HEK293 (cell line): ENCODE measurements around the gene POU5F1.

Experiments
- EGR2 ChIP-seq: fragments of 450-650 bp; formaldehyde crosslinking; IDR thresholded peaks from 2 replicates; pipeline ENCODE4 v1.5.1; 2016; ENCODE audit warnings: low read depth, missing biosample characterization, missing genetic modification characterization
- HIC1 ChIP-seq: fragments of 450-650 bp; formaldehyde crosslinking; IDR thresholded peaks from 2 replicates; pipeline ENCODE4 v1.5.1; 2016; ENCODE audit warnings: missing biosample characterization, missing genetic modification characterization
- KLF8 ChIP-seq: fragments of 450-650 bp; formaldehyde crosslinking; IDR thresholded peaks from 2 replicates; pipeline ENCODE4 v1.5.1; 2016; ENCODE audit warnings: missing biosample characterization, missing genetic modification characterization
- MZF1 ChIP-seq: fragments of 450-650 bp; formaldehyde crosslinking; IDR thresholded peaks from 2 replicates; pipeline ENCODE4 v1.5.1; 2017; ENCODE audit warnings: missing biosample characterization, missing genetic modification characterization, borderline replicate concordance
- PRDM6 ChIP-seq: fragments of 450-650 bp; formaldehyde crosslinking; IDR thresholded peaks from 2 replicates; pipeline ENCODE4 v1.5.1; 2017; ENCODE audit warnings: missing biosample characterization, missing genetic modification characterization
- SP2 ChIP-seq: fragments of 450-650 bp; formaldehyde crosslinking; IDR thresholded peaks from 2 replicates; pipeline ENCODE4 v1.5.1; 2016; ENCODE audit warnings: missing biosample characterization, missing genetic modification characterization
- SP3 ChIP-seq: fragments of 450-650 bp; formaldehyde crosslinking; IDR thresholded peaks from 2 replicates; pipeline ENCODE4 v1.5.1; 2016; ENCODE audit warnings: missing biosample characterization, missing genetic modification characterization
- ZBTB20 ChIP-seq: fragments of 450-650 bp; formaldehyde crosslinking; IDR thresholded peaks from 2 replicates; pipeline ENCODE4 v1.5.1; 2016; ENCODE audit warnings: missing biosample characterization, missing genetic modification characterization
- ZBTB48 ChIP-seq: fragments of 450-650 bp; formaldehyde crosslinking; IDR thresholded peaks from 2 replicates; pipeline ENCODE4 v1.5.1; 2016; ENCODE audit warnings: missing biosample characterization, missing genetic modification characterization
- ZBTB7A ChIP-seq: fragments of 450-650 bp; formaldehyde crosslinking; IDR thresholded peaks from 2 replicates; pipeline ENCODE4 v1.5.1; 2016; ENCODE audit warnings: low read depth, missing biosample characterization, missing genetic modification characterization
- ZFP37 ChIP-seq: fragments of 450-650 bp; formaldehyde crosslinking; IDR thresholded peaks from 2 replicates; pipeline ENCODE4 v1.5.1; 2016; ENCODE audit warnings: missing biosample characterization, missing genetic modification characterization
- ZNF121 ChIP-seq: fragments of 450-650 bp; formaldehyde crosslinking; IDR thresholded peaks from 2 replicates; pipeline ENCODE4 v1.5.1; 2016; ENCODE audit warnings: missing biosample characterization, missing genetic modification characterization
- ZNF132 ChIP-seq: fragments of 450-650 bp; formaldehyde crosslinking; IDR thresholded peaks from 2 replicates; pipeline ENCODE4 v1.5.1; 2017; ENCODE audit warnings: missing biosample characterization, missing genetic modification characterization, borderline replicate concordance
- ZNF169 ChIP-seq: fragments of 450-650 bp; formaldehyde crosslinking; IDR thresholded peaks from 2 replicates; pipeline ENCODE4 v1.5.1; 2016; ENCODE audit warnings: missing biosample characterization, missing genetic modification characterization
- ZNF184 ChIP-seq: fragments of 450-650 bp; IDR thresholded peaks from 2 replicates; pipeline ENCODE4 v1.5.1; 2018; ENCODE audit warnings: missing biosample characterization, mild to moderate bottlenecking, missing genetic modification characterization
- ZNF223 ChIP-seq: fragments of 450-650 bp; formaldehyde crosslinking; IDR thresholded peaks from 2 replicates; pipeline ENCODE4 v1.5.1; 2016; ENCODE audit warnings: missing biosample characterization, missing genetic modification characterization
- ZNF248 ChIP-seq: fragments of 450-650 bp; formaldehyde crosslinking; IDR thresholded peaks from 2 replicates; pipeline ENCODE4 v1.5.1; 2017; ENCODE audit warnings: missing biosample characterization, missing genetic modification characterization
- ZNF280D ChIP-seq: fragments of 450-650 bp; formaldehyde crosslinking; IDR thresholded peaks from 2 replicates; pipeline ENCODE4 v1.5.1; 2016; ENCODE audit warnings: missing biosample characterization, missing genetic modification characterization
- ZNF416 ChIP-seq: fragments of 450-650 bp; formaldehyde crosslinking; IDR thresholded peaks from 2 replicates; pipeline ENCODE4 v1.5.1; 2016; ENCODE audit warnings: missing biosample characterization, missing genetic modification characterization
- ZNF501 ChIP-seq: fragments of 450-650 bp; formaldehyde crosslinking; IDR thresholded peaks from 2 replicates; pipeline ENCODE4 v1.5.1; 2016; ENCODE audit warnings: missing biosample characterization, missing genetic modification characterization
- ZNF510 ChIP-seq: fragments of 450-650 bp; formaldehyde crosslinking; IDR thresholded peaks from 2 replicates; pipeline ENCODE4 v1.5.1; 2018; ENCODE audit warnings: mild to moderate bottlenecking, missing genetic modification characterization, missing biosample characterization; ENCODE audit not compliant: insufficient replicate concordance
- ZNF571 ChIP-seq: fragments of 450-650 bp; formaldehyde crosslinking; IDR thresholded peaks from 2 replicates; pipeline ENCODE4 v1.5.0; 2017; ENCODE audit warnings: missing biosample characterization, missing genetic modification characterization
- ZNF600 ChIP-seq: fragments of 450-650 bp; formaldehyde crosslinking; IDR thresholded peaks from 2 replicates; pipeline ENCODE4 v1.5.1; 2016; ENCODE audit warnings: missing biosample characterization, missing genetic modification characterization
- ZNF624 ChIP-seq: fragments of 450-650 bp; formaldehyde crosslinking; IDR thresholded peaks from 2 replicates; pipeline ENCODE4 v1.5.1; 2017; ENCODE audit warnings: missing biosample characterization, missing genetic modification characterization
- ZNF629 ChIP-seq: fragments of 450-650 bp; formaldehyde crosslinking; IDR thresholded peaks from 2 replicates; pipeline ENCODE4 v1.5.1; 2017; ENCODE audit warnings: missing biosample characterization, missing genetic modification characterization
- ZNF654 ChIP-seq: fragments of 450-650 bp; formaldehyde crosslinking; IDR thresholded peaks from 2 replicates; pipeline ENCODE4 v1.5.1; 2016; ENCODE audit warnings: low read depth, missing biosample characterization, missing genetic modification characterization
- ZXDB ChIP-seq: fragments of 450-650 bp; formaldehyde crosslinking; IDR thresholded peaks from 2 replicates; pipeline ENCODE4 v1.5.1; 2016; ENCODE audit warnings: missing biosample characterization, missing genetic modification characterization
- TF ChIP-seq, protein P1 (sequence below): fragments of 450-650 bp; formaldehyde crosslinking; IDR thresholded peaks from 2 replicates; pipeline ENCODE4 v1.5.1; 2016; ENCODE audit warnings: missing biosample characterization, missing genetic modification characterization
- TF ChIP-seq, protein P2 (sequence below): fragments of 450-650 bp; formaldehyde crosslinking; IDR thresholded peaks from 2 replicates; pipeline ENCODE4 v1.5.1; 2016; ENCODE audit warnings: missing biosample characterization, missing genetic modification characterization
- TF ChIP-seq, protein P3 (sequence below): fragments of 450-650 bp; formaldehyde crosslinking; IDR thresholded peaks from 2 replicates; pipeline ENCODE4 v1.5.1; 2017; ENCODE audit warnings: missing biosample characterization, mild to moderate bottlenecking, missing genetic modification characterization, moderate library complexity

The POU5F1 gene

DNA sequence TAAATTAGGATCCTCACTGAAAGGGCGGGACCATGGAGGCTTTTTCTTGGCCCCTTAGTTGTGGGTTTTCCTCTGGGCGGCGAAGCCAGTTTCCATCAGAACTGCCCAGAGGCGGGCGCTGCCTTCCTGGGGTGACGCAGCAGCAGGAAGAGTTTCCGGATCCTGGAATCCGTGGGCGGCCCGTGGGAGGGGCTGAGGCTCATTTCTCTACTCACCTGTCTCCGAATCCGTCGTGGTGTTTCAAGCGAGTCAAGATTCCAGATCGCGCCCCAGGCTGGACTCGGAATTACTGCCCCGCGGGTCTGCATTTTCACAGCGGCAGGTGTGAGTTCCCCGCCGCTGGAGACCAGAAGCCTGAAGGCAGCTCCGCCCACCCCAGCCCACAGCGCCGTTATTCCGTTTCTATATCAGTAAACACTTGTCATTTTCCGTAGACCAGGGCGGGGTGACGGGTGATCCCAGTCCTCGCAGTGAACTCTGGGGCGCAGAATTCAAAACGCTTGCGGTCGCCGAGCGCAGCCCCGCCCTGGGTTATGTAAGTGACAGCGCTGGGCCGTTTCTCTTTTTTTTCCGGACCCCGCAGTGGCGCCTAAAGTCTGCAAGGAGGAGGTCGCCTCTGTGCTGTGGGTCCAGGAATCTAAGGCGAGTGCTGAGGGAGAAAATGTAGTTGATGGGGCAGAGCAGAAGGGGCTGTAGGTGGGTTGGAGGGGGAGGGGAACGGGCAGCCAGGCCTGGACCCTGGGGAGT is 27.2 kb upstream of the POU5F1 start (continued):
- TF ChIP-seq, protein P1, sequence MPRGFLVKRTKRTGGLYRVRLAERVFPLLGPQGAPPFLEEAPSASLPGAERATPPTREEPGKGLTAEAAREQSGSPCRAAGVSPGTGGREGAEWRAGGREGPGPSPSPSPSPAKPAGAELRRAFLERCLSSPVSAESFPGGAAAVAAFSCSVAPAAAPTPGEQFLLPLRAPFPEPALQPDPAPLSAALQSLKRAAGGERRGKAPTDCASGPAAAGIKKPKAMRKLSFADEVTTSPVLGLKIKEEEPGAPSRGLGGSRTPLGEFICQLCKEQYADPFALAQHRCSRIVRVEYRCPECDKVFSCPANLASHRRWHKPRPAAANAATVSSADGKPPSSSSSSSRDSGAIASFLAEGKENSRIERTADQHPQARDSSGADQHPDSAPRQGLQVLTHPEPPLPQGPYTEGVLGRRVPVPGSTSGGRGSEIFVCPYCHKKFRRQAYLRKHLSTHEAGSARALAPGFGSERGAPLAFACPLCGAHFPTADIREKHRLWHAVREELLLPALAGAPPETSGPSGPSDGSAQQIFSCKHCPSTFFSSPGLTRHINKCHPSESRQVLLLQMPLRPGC = peak; percentile 20; the same call in 1 of the 2 replicates
- TF ChIP-seq ZNF510 (tag by site-specific recombination) (no peak), ZNF501 (peak; percentile 77), ZNF184 (tag by site-specific recombination) (0 out of 2 replicates have a peak, but pooled peaks have one; percentile 40), ZFP37 (tag by site-specific recombination) (0 out of 2 replicates have a peak, but pooled peaks have one; percentile 52), ZNF571 (no peak), ZBTB7A (tag by site-specific recombination) (no peak), ZNF132 (no peak), ZNF624 (tag by site-specific recombination) (no peak), ZNF629 (tag by site-specific recombination) (peak; percentile 32; the same call in 1 of the 2 replicates), MZF1 (tag by site-specific recombination) (no peak), ZNF223 (tag by site-specific recombination) (no peak), HIC1 (tag by site-specific recombination) (peak; percentile 88; the same call in 1 of the 2 replicates), ZNF600 (peak; percentile 73), ZNF654 (tag by site-specific recombination) (no peak), KLF8 (peak; percentile 78), ZNF121 (tag by site-specific recombination) (no peak), ZNF416 (tag by site-specific recombination) (no peak), ZXDB (peak; percentile 58; the same call in 1 of the 2 replicates), SP3 (tag by site-specific recombination) (peak; percentile 73), SP2 (tag by site-specific recombination) (peak; percentile 80), ZBTB48 (tag by site-specific recombination) (no peak), ZNF248 (tag by site-specific recombination) (no peak), PRDM6 (tag by site-specific recombination) (no peak), EGR2 (tag by site-specific recombination) (peak; percentile 81), ZBTB20 (tag by site-specific recombination) (peak; percentile 66), ZNF169 (tag by site-specific recombination) (no peak), ZNF280D (no peak)
- TF ChIP-seq, protein P2, sequence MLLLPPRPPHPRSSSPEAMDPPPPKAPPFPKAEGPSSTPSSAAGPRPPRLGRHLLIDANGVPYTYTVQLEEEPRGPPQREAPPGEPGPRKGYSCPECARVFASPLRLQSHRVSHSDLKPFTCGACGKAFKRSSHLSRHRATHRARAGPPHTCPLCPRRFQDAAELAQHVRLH = 0 out of 2 replicates have a peak, but pooled peaks have one; percentile 5
- TF ChIP-seq, protein P3, sequence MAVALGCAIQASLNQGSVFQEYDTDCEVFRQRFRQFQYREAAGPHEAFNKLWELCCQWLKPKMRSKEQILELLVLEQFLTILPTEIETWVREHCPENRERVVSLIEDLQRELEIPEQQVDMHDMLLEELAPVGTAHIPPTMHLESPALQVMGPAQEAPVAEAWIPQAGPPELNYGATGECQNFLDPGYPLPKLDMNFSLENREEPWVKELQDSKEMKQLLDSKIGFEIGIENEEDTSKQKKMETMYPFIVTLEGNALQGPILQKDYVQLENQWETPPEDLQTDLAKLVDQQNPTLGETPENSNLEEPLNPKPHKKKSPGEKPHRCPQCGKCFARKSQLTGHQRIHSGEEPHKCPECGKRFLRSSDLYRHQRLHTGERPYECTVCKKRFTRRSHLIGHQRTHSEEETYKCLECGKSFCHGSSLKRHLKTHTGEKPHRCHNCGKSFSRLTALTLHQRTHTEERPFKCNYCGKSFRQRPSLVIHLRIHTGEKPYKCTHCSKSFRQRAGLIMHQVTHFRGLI (tag by site-specific recombination) = peak; percentile 10; the same call in 1 of the 2 replicates
